Keratinocyte (primary cell): ENCODE results near the gene CDKL4. TPM values are rescaled to one million over a fixed set of nuclear protein-coding genes. Genes with fewer than 3 reads are reported as not detected.
"Not testable (repeated sequence)": the region's sequence is repeated elsewhere in the genome, so short reads cannot be mapped to it uniquely, and the experiment has no call there.

ENCODE experiments used
- DNase-seq: peaks from one replicate; pipeline ENCODE4 v3.0.0-alpha.2; 2011; ENCODE audit warnings: low read depth, missing footprints, low spot score
- FAIRE-seq: peaks from 2 replicates; lab custom pipeline; 2011; peaks lifted over from hg19 to GRCh38; lab: Jason Lieb, UNC
- H2AFZ ChIP-seq: 2 replicates; pipeline ENCODE4 v1.6.0; 2012; ENCODE audit warnings: low read length, control low read depth, inconsistent platforms; ENCODE audit not compliant: control insufficient read depth
- H3K27ac ChIP-seq: 2 replicates; pipeline ENCODE4 v1.5.1; 2011; ENCODE audit warnings: low read length; ENCODE audit not compliant: control insufficient read depth, insufficient read depth
- H3K27me3 ChIP-seq: 3 replicates; pipeline ENCODE4 v1.6.0; 2011; ENCODE audit warnings: low read length; ENCODE audit not compliant: control insufficient read depth, insufficient read depth; ENCODE audit errors: extremely low read depth
- H3K36me3 ChIP-seq, 2 experiments: 2 replicates in 1 of 2; 3 replicates in 1 of 2; pipeline ENCODE4 v1.5.1; 2011; ENCODE audit warnings: low read length in 2 of 2, mild to moderate bottlenecking in 1 of 2; ENCODE audit not compliant: control insufficient read depth in 2 of 2, insufficient read depth in 2 of 2; ENCODE audit errors: extremely low read depth in 1 of 2
- H3K4me1 ChIP-seq: 3 replicates; pipeline ENCODE4 v1.5.1; 2011; ENCODE audit warnings: low read length; ENCODE audit not compliant: control insufficient read depth, insufficient read depth; ENCODE audit errors: extremely low read depth
- H3K4me2 ChIP-seq: 3 replicates; pipeline ENCODE4 v1.6.0; 2011; ENCODE audit warnings: low read depth, low read length; ENCODE audit not compliant: control insufficient read depth, insufficient read depth; ENCODE audit errors: extremely low read depth
- H3K4me3 ChIP-seq, 3 experiments: fragments of 200-600 bp in 1 of 3; sonication (generic) in 1 of 3; 2 replicates in 2 of 3; 3 replicates in 1 of 3; pipeline ENCODE4 v1.5.1; 2011 to 2016; ENCODE audit warnings: low read length in 3 of 3, mild to moderate bottlenecking in 3 of 3, control low read depth in 2 of 3, inconsistent platforms in 1 of 3, low read depth in 1 of 3, mixed read lengths in 1 of 3, mixed run types in 1 of 3, moderate library complexity in 1 of 3; ENCODE audit not compliant: control insufficient read depth in 2 of 3, insufficient read depth in 2 of 3; ENCODE audit errors: extremely low read depth in 1 of 3
- H3K79me2 ChIP-seq: 2 replicates; pipeline ENCODE4 v1.6.0; 2012; ENCODE audit warnings: low read length; ENCODE audit not compliant: control insufficient read depth, insufficient read depth
- H3K9ac ChIP-seq: 3 replicates; pipeline ENCODE4 v1.6.0; 2011; ENCODE audit warnings: low read length; ENCODE audit not compliant: control insufficient read depth, insufficient read depth; ENCODE audit errors: extremely low read depth
- H3K9me1 ChIP-seq: 3 replicates; pipeline ENCODE4 v1.6.0; 2011; ENCODE audit warnings: low read length; ENCODE audit not compliant: control insufficient read depth, insufficient read depth; ENCODE audit errors: extremely low read depth
- H3K9me3 ChIP-seq: 2 replicates; pipeline ENCODE4 v1.5.1; 2012; ENCODE audit warnings: low read depth, low read length; ENCODE audit not compliant: control insufficient read depth
- H4K20me1 ChIP-seq: 3 replicates; pipeline ENCODE4 v1.6.0; 2011; ENCODE audit warnings: low read length; ENCODE audit not compliant: control insufficient read depth, insufficient read depth; ENCODE audit errors: extremely low read depth
- EZH2 ChIP-seq: IDR thresholded peaks from one replicate; pipeline ENCODE4 v1.6.1; 2012; ENCODE audit warnings: inconsistent platforms, mild to moderate bottlenecking, low read length, moderate library complexity
- dilution Hi-C: fragments of 300-500 bp; cut with MboI; formaldehyde crosslinking; loops from one replicate; pipeline ENCODE4 v1.7.0; 2020; ENCODE audit warnings: low sequenced_read_pairs; ENCODE audit not compliant: extremely low pct_ligation_motif_present
- polyA plus RNA-seq, 5 experiments: library from polyadenylated mRNA; depleted of rRNA in 3 of 5; stranded (reverse) in 3 of 5; stranded (forward) in 1 of 5; unstranded in 1 of 5; fragments of >200 nt; gene quantifications; 1 replicate in 1 of 5; 2 replicates in 3 of 5; 3 replicates in 1 of 5; pipeline versions ENCODE4 v1.2.1 to v1.2.3, GENCODE V29; 2011 to 2012; ENCODE audit warnings: missing spikeins in 2 of 5, low read depth in 1 of 5, low replicate concordance in 1 of 5
- TF ChIP-seq, protein P1 (sequence below), 3 experiments: IDR thresholded peaks in 1 of 3; conservative IDR thresholded peaks in 1 of 3; optimal IDR thresholded peaks in 1 of 3; 2 replicates in 2 of 3; 3 replicates in 1 of 3; pipeline versions ENCODE3 to v1.5.1; 2011; ENCODE audit warnings: low read length in 3 of 3, mild to moderate bottlenecking in 3 of 3, moderate library complexity in 2 of 3, control low read depth in 1 of 3, inconsistent platforms in 1 of 3; ENCODE audit not compliant: insufficient read depth in 2 of 3; ENCODE audit errors: extremely low read depth in 1 of 3

CDKL4 gene
- polyA plus RNA-seq, 1 donor (not counting 4 experiments of a cell fraction or from before 2014, with no cell fraction given), result not detected

DNA sequence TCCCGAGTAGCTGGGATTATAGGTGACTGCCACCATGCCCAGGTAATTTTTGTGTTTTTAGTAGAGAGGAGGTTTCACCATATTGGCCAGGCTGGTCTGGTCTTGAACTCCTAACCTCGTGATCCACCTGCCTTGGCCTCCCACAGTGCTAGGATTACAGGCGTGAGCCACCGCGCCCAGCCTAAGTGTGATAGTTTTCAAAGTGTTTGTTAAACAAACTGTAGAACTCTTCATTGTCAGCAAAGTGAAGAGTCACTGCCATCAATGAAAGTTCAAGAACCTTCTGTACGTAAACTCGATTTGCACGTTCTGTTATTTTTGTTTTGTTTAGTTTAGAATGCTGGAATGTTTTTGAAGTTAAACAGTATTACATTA lies 104.9 kb downstream of the CDKL4 start:
- TF ChIP-seq, protein P1, sequence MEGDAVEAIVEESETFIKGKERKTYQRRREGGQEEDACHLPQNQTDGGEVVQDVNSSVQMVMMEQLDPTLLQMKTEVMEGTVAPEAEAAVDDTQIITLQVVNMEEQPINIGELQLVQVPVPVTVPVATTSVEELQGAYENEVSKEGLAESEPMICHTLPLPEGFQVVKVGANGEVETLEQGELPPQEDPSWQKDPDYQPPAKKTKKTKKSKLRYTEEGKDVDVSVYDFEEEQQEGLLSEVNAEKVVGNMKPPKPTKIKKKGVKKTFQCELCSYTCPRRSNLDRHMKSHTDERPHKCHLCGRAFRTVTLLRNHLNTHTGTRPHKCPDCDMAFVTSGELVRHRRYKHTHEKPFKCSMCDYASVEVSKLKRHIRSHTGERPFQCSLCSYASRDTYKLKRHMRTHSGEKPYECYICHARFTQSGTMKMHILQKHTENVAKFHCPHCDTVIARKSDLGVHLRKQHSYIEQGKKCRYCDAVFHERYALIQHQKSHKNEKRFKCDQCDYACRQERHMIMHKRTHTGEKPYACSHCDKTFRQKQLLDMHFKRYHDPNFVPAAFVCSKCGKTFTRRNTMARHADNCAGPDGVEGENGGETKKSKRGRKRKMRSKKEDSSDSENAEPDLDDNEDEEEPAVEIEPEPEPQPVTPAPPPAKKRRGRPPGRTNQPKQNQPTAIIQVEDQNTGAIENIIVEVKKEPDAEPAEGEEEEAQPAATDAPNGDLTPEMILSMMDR (optimal IDR thresholded peaks at IDR 0.05 in 1 of 3, IDR thresholded peaks at IDR 0.05 in 1 of 3, conservative IDR thresholded peaks at IDR 0.05 in 1 of 3; ENCODE audit: extremely low read depth in 1 of 3, insufficient read depth in 2 of 3, low read length in 3 of 3), result no peak
- no peak for TF ChIP-seq EZH2
- no peak overlapping the region for H3K4me2 ChIP-seq
- H3K27me3 ChIP-seq, result no peaks in the 10 kb centered on the region
- no peaks in the 10 kb centered on the region for H3K36me3 ChIP-seq
- H3K9me3 ChIP-seq, result no peaks in the 10 kb centered on the region
- H2AFZ ChIP-seq, result no peak overlapping the region
- H4K20me1 ChIP-seq, result no peaks in the 10 kb centered on the region
- no peak overlapping the region for H3K27ac ChIP-seq
- no peaks in the 10 kb centered on the region for H3K9me1 ChIP-seq
- no peaks in the 10 kb centered on the region for H3K79me2 ChIP-seq
- dilution Hi-C loops, result no loop called here
- no peak for DNase-seq
- peaks cover 12% of the 10 kb centered on the region for H3K4me1 ChIP-seq
- FAIRE-seq, result no peak
- no peak overlapping the region for H3K9ac ChIP-seq
- H3K4me3 ChIP-seq, result no peak overlapping the region

DNA sequence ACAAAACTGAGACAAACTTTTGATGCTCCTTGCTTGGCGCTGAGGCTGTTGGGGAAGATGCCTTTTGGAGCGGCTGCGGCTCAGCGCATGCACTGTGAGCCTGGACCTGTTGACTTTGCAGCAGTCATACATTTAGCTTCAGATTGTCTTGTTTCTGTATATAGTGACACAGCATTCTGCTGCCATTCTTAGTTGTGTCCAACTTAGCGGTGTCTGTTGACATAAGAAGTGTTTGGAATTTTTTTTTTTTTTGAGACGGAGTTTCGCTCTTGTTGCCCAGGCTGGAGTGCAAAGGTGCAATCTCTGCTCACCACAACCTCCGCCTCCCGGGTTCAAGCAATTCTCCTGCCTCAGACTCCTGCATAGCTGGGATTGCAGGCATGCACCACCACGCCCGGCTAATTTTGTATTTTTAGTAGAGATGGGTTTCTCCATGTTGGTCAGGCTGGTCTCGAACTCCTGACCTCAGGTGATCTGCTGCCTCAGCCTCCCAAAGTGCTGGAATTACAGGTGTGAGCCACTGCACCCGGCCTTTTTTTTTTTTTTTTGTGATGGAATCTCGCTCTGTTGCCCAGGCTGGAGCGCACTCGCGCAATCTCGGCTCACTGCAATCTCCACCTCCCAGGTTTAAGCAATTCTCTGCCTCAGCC lies 105.5 kb downstream of the CDKL4 start:
- H3K9me1 ChIP-seq, H3K4me3 ChIP-seq, FAIRE-seq, H3K9me3 ChIP-seq, H2AFZ ChIP-seq, DNase-seq, dilution Hi-C loops, H3K27me3 ChIP-seq, H3K9ac ChIP-seq, H3K36me3 ChIP-seq, H3K27ac ChIP-seq, H3K79me2 ChIP-seq, H4K20me1 ChIP-seq, H3K4me2 ChIP-seq: not testable (repeated sequence)
- H3K4me1 ChIP-seq, result peaks cover 12% of the 10 kb centered on the region

DNA sequence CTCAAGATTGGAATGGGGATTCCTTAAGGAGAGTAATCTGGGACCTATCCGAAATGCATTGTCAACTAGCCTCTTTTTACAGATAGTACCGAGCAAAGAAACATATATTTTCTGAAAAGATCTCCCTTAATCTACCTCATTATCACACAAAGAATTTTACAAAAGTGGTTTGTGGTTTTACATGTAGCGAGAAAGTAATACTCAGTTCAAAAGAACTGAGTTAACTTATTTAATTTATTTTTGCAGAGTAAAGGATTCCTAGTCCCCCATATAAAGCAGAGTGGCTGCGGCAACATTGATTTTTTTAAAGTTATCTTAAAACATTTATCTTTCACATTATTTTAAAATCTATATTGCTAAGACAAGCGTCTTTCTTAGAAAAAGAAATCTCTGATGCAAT lies 107.0 kb downstream of the CDKL4 start:
- no peaks in the 10 kb centered on the region for H4K20me1 ChIP-seq
- no peak overlapping the region for H3K9ac ChIP-seq
- H3K36me3 ChIP-seq, result no peaks in the 10 kb centered on the region
- no peak overlapping the region for H2AFZ ChIP-seq
- DNase-seq (no peak), FAIRE-seq (no peak)
- H3K4me1 ChIP-seq, result peaks cover 10% of the 10 kb centered on the region
- no peak overlapping the region for H3K4me2 ChIP-seq
- no peak overlapping the region for H3K4me3 ChIP-seq
- H3K79me2 ChIP-seq, result no peaks in the 10 kb centered on the region
- H3K27ac ChIP-seq, result no peak overlapping the region
- no peaks in the 10 kb centered on the region for H3K9me1 ChIP-seq
- H3K9me3 ChIP-seq, result no peaks in the 10 kb centered on the region
- H3K27me3 ChIP-seq, result no peaks in the 10 kb centered on the region
- no peak for TF ChIP-seq EZH2
- TF ChIP-seq, protein P1 (optimal IDR thresholded peaks at IDR 0.05 in 1 of 3, IDR thresholded peaks at IDR 0.05 in 1 of 3, conservative IDR thresholded peaks at IDR 0.05 in 1 of 3; ENCODE audit: extremely low read depth in 1 of 3, insufficient read depth in 2 of 3, low read length in 3 of 3), result no peak
- dilution Hi-C loops, result no loop called here
